CD4-positive, alpha-beta T cell treated with Interferon alpha-2 for 1 hour (primary cell): ENCODE measurements around the gene ALPK1.
A peak's percentile ranks its signal among the peaks of the same experiment; 100 is the strongest.
"Not testable (repeated sequence)": the region's sequence is repeated elsewhere in the genome, so short reads cannot be mapped to it uniquely, and the experiment has no call there.

Experiments used
- DNase-seq, 2 donors: peaks; one replicate each; pipeline ENCODE4 v3.0.0-alpha.2; 2020 to 2022

Gene ALPK1

DNA sequence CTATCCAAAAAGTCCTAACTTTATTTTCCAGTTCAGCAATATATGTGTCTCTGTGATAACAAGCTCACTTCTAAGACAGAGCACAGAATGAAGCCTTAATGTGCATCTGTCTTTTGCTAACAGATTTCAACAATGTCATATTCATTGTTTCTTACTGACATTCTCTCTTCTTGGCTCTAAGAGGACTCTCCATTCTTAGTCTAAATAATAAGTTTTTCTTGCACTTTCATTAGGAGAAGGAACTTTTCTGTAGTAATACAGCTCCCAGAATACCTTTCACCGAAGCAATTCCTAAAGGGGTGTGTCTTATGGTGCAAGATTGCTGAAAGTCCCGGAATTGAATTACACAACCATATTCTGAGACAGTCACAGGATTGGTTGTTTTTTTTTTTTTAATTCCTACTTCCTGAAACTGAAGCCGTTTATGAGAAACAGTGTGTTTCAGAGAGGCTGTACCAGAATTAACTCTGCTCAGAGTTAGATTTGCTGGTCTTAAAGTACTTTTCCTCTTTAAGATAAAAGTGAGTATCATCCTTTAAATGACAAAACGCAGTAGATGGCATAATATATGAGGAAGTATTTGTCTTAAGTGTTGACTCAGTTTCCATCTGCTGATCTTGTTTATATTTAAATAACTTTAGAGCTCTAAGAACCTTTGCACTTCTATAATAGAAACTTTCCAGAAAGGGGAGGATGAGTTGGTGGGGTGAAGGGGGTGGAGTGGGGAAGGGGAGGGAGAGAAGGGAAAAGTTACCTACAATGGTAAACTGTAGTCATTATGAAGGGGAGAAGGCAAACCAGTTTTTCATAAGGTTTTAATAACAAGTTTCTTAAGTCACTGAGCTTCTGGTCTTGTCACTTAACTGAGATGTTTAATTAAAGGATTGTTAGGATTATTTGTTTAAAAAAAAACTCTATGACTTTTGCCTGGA is at the start of gene ALPK1:
Gene ALPK1, plus strand, starts transcription at position 421 of the 932 bp plus-strand sequence.
- peak; percentile 53 to 82 for DNase-seq

DNA sequence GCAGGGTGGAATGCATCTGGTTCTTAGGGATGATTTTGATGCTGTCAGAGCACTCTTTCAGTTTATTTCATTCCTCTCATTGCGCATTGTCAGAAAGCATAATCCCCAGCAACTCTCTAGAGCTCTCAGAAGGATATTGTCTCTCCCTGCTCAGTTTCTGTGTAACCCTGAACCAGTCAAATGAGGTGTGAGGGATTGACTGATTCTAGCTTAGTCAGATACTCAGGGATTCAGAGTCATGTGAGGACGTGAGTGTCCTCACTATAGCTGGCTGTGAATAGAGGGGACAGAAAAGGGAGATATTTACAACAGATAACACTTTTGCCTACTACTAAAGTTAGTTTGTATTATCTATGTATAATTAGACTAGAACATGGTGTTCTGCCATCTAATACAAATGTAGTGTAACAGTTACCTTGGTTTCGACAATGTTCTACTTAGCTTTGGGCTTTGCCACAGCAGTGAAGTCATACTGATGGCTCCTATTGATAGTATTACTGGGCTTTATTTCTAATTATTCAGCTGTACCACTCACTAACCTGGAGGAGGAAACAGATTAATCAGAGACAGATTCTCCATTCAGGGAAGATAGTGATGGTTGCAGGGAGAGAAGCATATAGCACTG is 46.0 kb upstream of the ALPK1 start:
- DNase-seq, result no peak

DNA sequence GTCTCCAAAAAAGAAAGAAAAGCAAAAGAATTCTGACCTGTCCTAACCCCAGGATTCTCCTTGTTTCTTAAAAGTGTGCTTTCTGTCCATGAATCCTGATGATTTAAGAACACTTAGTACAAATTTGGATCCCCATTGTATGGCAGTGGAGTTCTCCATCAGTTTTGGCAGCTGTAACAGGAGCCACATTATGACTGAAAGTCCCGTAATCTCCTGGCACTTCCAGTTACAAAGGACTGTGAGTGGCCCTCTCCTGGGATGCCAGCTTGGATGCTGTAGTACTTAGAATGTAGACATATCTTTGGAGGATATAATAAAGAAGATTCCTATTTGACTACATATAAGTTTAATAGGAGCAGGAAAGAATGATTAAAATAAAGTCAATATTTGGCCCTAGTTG is 44.9 kb upstream of the ALPK1 start:
- no peak for DNase-seq

DNA sequence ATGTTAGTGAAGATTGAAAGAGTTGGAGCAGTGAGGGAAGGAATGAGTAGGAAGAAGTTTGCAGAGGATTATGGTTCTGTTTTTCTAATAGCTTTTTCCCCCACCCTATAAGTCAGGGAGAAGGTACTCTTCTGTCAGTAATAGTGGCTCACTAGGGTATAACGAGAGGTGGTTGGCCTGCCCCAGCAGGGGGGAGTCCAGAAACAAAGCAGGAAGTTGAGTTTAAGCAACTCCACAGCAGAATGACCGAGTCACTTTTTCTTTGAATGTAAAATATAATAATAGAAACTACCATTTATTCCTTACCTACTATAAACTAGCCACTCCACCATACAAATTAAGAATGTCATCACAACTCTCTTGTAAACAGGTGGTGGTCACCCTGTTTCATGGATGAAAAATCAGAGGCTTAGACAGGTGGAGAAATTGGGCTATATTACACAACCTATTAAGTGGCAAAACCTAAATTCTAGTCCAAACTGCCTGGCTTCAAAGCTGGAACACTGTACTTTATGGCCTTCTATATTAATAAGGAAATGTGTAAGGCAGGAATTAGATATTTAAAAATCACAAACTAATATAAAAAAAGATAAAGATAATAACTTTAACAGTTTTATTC is 43.7 kb upstream of the ALPK1 start:
- DNase-seq, result no peak

DNA sequence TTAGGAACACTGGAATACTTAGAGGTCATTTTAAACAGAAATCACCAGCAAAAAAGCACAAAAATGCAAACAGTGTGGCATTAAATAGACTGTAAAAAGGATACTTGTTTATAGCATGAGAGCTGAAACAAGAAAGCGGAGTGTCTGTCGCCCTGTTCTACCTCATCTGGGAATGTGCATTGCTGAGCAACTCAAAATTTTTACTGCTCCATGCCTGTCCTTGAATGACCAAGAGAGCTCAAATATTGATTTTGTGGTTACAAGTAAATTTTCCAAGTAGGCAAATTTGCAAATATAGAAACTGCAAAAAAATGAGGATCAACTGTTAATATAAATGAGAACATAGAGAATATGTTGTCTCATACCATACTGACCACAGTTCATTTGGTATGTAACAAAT is 40.1 kb upstream of the ALPK1 start:
- no peak for DNase-seq

DNA sequence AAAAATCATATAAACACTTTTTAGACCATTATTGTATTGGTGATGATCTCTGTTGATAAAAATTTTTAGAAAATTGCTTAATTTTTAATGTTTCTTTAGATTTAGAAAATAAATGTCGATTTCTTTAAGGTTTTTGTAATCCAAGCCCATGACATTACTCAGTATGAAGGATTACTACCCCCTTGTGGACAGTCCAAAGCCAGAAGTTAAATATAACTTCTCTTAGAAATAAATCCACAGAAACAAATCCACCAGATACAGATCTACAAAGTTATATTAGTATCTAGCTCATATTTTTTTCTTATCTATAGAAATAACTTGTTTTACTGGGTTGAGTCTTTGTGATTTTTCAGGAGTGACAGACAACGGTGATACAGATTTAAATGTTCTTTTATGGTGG is 30.3 kb upstream of the ALPK1 start:
- DNase-seq, result peak in 1 of 2 donors; percentile 40

DNA sequence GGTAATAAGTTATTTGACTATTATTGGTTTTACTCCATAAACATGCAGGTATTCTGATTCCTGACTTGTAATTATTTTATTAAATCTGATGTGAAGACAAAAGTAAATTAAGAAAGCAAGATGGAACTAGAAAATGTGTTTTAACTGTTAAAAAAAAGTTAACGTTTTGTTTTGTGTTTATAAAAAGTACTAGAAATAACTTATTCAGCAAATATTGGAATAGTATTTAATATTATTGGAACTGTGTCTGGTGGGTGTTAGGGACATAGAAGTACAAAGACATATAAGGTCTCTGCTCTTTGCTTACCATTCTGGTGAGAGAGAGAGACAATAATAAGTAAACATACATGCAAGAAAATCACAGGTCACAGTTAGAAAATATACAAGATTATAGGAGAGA is 27.1 kb upstream of the ALPK1 start:
- no peak for DNase-seq

DNA sequence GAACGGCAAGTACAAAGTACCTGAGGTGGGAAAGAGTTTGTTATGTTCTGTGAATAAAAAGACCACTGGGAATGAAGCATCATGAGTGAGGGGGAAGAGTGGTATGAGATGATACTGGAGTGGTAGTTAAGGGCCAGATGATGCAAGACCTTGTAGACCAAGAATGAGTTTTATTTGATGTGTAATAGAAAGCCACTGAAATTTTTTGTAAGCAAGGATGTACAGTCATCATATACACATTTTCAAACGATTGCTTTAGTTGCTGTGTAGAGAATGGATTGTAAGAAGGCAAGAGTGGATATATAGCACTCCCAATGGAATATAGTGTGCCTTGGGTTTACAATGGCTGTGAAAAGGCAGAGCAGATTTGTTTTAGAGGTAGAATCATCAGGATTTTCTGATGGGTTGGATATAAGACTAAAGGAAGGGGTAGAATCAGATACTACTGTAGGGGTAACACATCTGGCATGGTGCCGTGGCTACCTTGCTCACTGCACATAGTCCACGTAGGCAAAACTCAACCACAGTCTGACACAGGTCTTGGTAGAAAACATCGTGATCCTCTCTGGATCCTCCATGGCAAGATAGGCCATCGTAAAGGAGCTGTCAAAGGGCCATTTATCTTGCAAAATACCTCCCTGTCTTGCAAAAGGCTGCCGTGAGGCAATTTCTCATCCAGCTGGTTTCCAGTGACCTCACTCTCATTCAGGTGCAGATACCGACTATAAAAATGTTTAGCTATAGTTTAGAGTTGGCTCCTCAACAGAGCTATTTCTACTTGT is 26.3 kb upstream of the ALPK1 start:
- no peak for DNase-seq

DNA sequence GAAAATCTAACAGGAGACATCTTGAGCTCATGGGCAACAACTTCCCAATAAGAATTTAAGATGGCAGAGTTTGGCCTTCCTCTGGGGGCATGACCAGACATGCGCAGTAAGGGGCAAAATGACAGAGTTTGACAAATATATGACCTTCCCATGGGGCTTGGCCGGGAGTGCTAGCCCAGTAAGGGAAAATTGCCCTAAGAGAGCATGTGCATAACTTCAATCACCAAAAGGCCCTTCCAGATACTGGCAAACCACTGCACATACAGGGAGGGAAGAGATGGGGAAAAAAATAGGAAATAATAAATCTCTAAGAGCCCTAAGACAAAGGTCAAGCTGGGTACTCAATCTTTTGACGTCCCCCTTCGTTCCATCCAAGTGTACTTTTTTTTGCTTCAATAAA is 24.9 kb upstream of the ALPK1 start:
- no peak for DNase-seq

DNA sequence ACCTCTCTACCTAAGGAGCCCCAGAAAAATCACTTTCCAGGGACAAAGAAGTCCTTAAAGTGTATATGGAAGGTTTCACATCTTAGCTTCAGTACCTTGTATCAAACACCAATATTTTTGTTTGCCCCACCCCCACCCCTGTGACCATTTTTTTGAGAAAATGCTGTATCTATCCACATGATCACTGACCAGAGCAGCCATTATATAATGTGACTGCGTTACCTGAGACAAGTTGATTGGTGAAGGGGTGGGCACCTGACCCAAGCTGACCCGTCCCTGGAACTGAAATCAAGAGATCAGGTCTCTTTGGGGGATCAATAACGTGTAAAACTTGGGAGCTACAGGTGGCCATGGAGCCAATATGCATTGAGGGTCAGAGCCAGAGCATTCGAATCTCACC is 22.2 kb upstream of the ALPK1 start:
- no peak for DNase-seq

DNA sequence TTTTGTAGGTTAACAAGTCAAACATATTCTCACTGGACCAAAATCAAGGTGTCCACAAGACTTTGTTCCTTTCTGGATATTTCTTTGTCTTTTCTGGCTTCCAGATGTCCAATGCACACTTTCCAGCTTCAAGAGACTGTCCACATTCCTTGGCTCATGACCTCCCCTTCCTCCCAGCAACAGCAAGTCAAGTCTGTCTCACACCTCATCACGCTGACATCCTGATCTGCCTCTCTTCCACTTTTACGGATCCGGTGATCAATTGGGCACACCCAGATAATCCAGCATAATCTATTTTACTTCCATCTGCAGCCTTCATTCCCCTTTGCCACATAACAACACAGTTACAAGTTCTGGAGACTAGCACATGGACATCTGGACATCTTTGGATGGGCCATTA is 21.1 kb upstream of the ALPK1 start:
- no peak for DNase-seq

DNA sequence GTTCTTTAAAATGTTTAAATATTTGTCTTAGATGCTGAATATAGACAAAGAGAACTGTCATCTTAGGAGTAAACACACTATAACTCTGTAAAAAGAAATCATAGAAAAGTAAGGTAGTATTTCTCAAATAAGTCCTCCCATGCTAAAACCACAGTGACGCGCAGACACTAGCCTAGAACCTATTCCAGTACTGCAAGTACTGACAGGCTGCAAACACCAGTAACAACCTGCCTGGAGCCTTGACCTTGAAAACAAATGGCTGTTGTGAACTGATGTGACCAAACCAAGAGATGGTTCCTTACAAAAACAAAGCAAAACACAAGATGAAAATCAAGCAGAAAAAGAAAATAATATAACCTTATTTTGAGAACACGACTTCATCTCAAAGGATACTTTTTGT is 19.9 kb upstream of the ALPK1 start:
- no peak for DNase-seq

DNA sequence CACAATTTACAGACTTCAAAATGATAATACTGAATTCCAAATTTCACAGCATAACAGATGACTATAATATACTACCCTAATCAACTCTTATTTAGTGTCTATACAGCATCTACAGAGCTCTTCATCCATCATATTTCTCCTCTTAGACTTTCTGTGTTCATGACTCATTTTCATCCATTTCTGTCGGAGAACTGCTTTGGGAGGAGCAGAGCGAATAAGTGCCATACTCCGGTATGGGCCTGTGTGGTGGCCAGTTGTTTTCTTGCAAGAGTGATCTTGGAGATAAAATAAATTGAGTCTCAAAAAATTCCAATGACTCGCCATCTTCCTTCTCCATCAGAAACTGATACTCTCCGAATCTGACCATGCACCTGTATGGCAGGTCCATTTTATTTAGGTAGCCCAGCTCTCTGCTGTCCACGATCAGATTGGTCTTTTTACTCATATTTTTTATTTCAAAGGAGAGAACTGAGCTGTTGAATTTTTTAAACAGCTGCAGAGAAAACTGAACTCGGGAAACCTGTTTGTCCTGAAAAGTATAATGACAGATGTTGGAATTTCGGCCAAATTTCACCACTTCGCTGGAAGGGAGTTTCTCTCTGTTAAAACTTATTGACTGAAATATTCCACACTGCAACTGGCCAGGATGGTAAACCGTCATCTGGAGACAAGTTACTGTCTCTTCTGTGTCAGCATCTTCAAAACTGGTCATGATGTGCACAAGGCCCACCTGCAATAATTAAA is 19.3 kb upstream of the ALPK1 start:
- DNase-seq, result no peak

DNA sequence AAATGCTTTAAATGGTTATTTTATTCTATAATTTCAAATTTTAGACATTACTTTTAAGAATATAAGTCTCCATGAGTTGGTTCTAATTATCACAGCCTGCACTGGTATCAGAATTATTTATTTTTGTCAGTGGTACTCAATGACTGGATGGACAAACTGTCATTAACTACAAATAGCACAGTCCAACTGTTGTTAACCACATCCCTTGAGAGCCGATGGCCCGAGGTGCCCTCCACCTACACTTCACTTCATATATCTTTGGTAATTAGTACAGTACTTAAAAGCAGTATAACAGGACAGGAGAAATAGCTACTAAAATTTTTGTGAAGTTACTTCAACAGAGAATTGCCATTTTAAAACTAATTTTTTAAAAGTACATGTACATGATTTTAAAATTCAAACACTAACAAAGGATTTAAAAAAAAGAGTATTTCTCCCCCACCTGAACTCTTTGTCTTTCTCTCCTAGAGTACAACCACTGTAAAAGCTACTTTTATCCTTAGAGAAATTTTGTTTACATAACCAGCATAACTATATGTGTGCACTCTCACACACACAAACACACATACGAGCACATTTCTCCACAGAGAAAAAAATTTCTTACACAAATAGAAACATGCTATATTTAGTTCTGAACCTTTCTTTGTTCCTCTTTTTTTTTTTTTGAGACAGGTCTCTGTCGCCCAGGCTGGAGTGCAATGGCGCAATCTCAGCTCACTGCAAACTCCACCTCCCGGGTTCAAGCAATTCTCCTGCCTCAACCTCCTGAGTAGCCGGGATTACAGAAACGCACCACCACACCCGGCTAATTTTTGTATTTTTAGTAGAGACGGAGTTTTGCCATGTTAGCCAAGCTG is 17.9 kb upstream of the ALPK1 start:
- DNase-seq, result peak in 1 of 2 donors; percentile 32

DNA sequence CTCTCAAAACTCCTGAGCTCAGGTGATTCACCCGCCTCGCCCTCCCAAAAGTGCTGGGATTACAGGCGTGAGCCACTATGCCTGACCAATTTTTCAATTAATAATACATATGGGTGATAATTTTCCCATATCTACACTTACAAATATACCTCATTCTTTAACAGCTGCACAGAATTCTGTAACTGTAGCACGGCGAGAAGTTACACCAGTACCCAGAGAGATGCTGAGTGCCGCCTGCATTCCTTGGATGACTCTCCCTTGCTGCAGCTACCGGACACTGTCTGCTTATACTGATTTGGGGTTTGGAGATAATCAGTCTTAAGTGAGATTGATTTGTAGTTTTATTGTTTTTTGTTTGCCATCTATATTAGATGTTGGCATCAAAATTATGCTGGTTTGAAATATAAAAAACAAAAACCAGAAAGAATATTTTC is 17.3 kb upstream of the ALPK1 start:
- no peak for DNase-seq

DNA sequence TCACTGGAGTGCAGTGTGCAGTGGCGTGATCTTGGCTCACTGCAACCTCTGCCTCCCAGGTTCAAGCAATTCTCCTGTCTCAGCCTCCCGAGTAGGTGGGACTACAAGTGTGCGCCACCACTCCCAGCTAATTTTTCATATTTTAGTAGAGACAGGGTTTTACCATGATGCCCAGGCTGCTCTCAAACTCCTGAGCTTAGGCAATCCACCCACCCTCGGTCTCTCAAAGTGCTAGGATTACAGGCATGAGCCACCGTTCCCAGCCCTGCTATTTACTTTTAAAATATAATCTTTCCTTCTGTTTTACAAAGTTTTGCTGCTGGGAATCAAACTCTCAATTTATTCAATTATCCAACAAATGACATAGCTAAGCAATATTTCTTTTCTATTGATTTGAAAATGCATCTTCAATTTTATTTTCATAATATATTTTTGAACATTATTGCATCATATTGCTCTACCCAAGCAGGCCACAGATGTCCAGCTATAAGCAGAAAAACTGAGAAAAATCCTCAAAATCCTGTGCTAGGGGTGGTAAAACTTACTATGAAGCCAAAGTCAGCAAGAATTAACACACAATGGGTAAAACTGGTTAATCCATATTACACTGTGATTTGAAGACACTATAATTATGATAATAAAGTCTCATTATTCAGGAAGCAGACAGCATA is 16.6 kb upstream of the ALPK1 start:
- no peak for DNase-seq

DNA sequence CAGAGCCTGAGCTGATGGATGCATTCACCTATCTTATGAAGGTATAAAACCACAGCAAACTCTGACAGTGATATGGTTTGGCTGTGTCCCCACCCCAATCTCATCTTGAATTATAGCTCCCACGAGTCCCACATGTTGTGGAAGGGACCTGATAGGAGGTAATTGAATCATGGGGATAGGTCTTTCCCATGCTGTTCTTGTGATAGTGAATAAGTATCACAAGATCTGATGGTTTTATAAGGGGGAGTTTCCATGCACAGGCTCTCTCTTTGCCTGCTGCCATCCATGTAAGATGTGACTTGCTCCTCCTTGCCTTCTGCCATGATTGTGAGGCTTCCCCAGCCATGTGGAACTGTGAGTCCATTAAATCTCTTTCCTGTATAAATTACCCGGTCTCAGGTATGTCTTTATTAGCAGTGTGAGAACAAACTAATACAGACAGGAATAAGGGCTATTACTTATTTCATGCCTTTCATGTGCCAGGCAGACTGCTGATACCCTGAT is 15.2 kb upstream of the ALPK1 start:
- not testable (repeated sequence) for DNase-seq

DNA sequence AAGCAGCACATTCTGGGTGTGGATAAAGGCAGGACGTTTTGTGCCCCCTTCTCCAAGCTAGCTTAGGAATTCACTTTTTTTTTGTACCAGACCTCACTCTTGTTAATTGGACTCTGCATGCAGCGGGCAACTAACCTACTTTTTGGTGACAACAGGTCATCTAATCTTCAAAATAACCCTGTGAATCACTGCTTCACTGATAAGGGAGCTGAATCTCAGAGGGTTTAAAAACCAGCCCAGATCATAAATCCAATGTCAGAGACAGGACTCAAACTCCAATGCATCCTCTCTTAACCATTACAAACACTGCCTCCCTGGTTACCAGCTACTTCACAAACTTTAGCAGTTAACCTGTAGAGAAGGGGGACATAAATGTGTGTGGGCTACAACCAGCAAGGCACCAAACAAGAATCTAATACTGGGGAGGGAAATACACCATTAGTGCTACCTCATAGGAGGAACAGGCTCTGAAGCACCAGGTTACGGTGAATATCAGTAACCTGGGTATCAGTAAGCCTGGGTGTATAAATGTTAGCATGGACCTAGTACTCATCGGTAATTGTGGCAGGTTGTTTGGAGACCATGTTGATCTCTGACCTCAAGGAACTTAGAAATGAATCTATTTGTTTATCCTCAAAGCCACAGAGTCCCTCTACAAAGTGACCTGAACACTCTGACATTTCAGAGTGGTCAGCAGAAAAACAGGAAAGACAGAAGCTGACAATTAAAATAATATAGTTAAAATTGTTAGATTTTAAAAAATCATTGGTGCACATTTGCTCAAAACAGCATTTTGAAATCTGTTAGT is 14.1 kb upstream of the ALPK1 start:
- no peak for DNase-seq

DNA sequence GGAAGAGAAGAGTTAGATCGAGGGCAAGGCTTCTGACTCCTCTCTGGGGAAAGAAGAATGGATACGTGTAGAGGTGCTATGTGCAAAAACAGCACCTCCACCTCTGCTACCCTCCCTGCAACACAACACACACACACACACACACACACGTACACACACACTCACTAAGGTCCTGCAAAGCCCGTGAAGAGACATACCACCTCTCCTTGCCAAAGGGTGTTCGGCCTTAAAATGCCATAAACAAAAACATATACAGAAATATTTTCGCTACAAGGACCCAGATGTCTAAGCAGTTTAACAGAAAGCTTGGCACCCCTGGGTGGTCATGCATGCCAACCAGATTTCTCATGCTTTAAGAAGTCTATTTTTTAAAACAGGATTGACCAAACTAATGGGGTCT is 13.0 kb upstream of the ALPK1 start:
- peak in 1 of 2 donors; percentile 39 for DNase-seq
